Measurements from ENCODE around the gene VSX1.
A peak's percentile ranks its signal among the peaks of the same experiment; 100 is the strongest.

The VSX1 gene

GRCh38 chr20:25079171-25079570 lies 2.8 kb downstream of the VSX1 start:
- no peaks in the 10 kb centered on the region for H3K9me3 Mint-ChIP-seq
- no peaks in the 10 kb centered on the region for H3K36me3 Mint-ChIP-seq
- H3K27ac Mint-ChIP-seq, result no peak overlapping the region
- H3K4me1 Mint-ChIP-seq, result peaks cover 14% of the 10 kb centered on the region
- ATAC-seq, result no peak
- H3K4me3 Mint-ChIP-seq, result no peak overlapping the region
- H3K27me3 Mint-ChIP-seq, result peaks cover 64% of the 10 kb centered on the region

GRCh38 chr20:25078662-25079061 lies 3.3 kb downstream of the VSX1 start:
- peaks cover 64% of the 10 kb centered on the region for H3K27me3 Mint-ChIP-seq
- no peaks in the 10 kb centered on the region for H3K36me3 Mint-ChIP-seq
- peaks cover 14% of the 10 kb centered on the region for H3K4me1 Mint-ChIP-seq
- H3K4me3 Mint-ChIP-seq, result no peak overlapping the region
- H3K9me3 Mint-ChIP-seq, result no peaks in the 10 kb centered on the region
- H3K27ac Mint-ChIP-seq, result no peak overlapping the region
- no peak for ATAC-seq

- Mint-ChIP-seq H3K4me3 (peak overlapping the region; percentile 63), H3K36me3 (no peaks in the 10 kb centered on the region), H3K27ac (no peak overlapping the region), H3K9me3 (no peaks in the 10 kb centered on the region), H3K27me3 (peaks cover 64% of the 10 kb centered on the region), H3K4me1 (peaks cover 14% of the 10 kb centered on the region)
- ATAC-seq, result no peak
Measured at GRCh38 chr20:25077610-25078169, 4.3 kb downstream of the VSX1 start.

- Mint-ChIP-seq H3K9me3 (no peaks in the 10 kb centered on the region), H3K4me1 (peaks cover 14% of the 10 kb centered on the region), H3K27ac (no peak overlapping the region), H3K4me3 (peak overlapping the region; percentile 63), H3K36me3 (no peaks in the 10 kb centered on the region), H3K27me3 (peaks cover 64% of the 10 kb centered on the region)
- ATAC-seq, result no peak
Measured at GRCh38 chr20:25076731-25077609, 5.0 kb downstream of the VSX1 start.

- Mint-ChIP-seq H3K9me3 (no peaks in the 10 kb centered on the region), H3K4me1 (peaks cover 14% of the 10 kb centered on the region), H3K4me3 (no peak overlapping the region), H3K27ac (no peak overlapping the region), H3K27me3 (peaks cover 70% of the 10 kb centered on the region), H3K36me3 (no peaks in the 10 kb centered on the region)
- ATAC-seq, result no peak
Measured at GRCh38 chr20:25076201-25076600, 5.7 kb downstream of the VSX1 start.

GRCh38 chr20:25073544-25073943 lies 8.4 kb downstream of the VSX1 start:
- Mint-ChIP-seq H3K9me3 (no peaks in the 10 kb centered on the region), H3K27me3 (peaks cover 70% of the 10 kb centered on the region), H3K4me3 (no peak overlapping the region), H3K4me1 (peaks cover 14% of the 10 kb centered on the region), H3K27ac (no peak overlapping the region), H3K36me3 (no peaks in the 10 kb centered on the region)
- ATAC-seq, result no peak

- Mint-ChIP-seq H3K36me3 (no peaks in the 10 kb centered on the region), H3K4me1 (peaks cover 6% of the 10 kb centered on the region), H3K4me3 (no peak overlapping the region), H3K27ac (no peak overlapping the region), H3K9me3 (no peaks in the 10 kb centered on the region), H3K27me3 (peaks cover 58% of the 10 kb centered on the region)
- ATAC-seq, result no peak
Measured at GRCh38 chr20:25072226-25072811, 9.6 kb downstream of the VSX1 start.

GRCh38 chr20:25071734-25072133 lies 10.2 kb downstream of the VSX1 start:
- Mint-ChIP-seq H3K4me3 (no peak overlapping the region), H3K27me3 (peaks cover 52% of the 10 kb centered on the region), H3K9me3 (no peaks in the 10 kb centered on the region), H3K36me3 (no peaks in the 10 kb centered on the region), H3K4me1 (peaks cover 1% of the 10 kb centered on the region), H3K27ac (no peak overlapping the region)
- ATAC-seq, result peak; percentile 12

GRCh38 chr20:25070821-25071473 lies 11.0 kb downstream of the VSX1 start:
- Mint-ChIP-seq H3K27ac (no peak overlapping the region), H3K27me3 (peaks cover 49% of the 10 kb centered on the region), H3K4me3 (no peak overlapping the region), H3K36me3 (no peaks in the 10 kb centered on the region), H3K9me3 (no peaks in the 10 kb centered on the region), H3K4me1 (peaks cover 2% of the 10 kb centered on the region)
- peak; percentile 16 for ATAC-seq

GRCh38 chr20:25067102-25067987 lies 14.6 kb downstream of the VSX1 start:
- Mint-ChIP-seq H3K27me3 (peaks cover 31% of the 10 kb centered on the region), H3K27ac (no peak overlapping the region), H3K9me3 (no peaks in the 10 kb centered on the region), H3K4me3 (no peak overlapping the region), H3K4me1 (peaks cover 19% of the 10 kb centered on the region), H3K36me3 (no peaks in the 10 kb centered on the region)
- no peak for ATAC-seq

GRCh38 chr20:25066386-25066785 lies 15.6 kb downstream of the VSX1 start:
- Mint-ChIP-seq H3K9me3 (no peaks in the 10 kb centered on the region), H3K4me3 (no peak overlapping the region), H3K27ac (no peak overlapping the region), H3K36me3 (no peaks in the 10 kb centered on the region), H3K27me3 (peaks cover 22% of the 10 kb centered on the region), H3K4me1 (peaks cover 21% of the 10 kb centered on the region)
- ATAC-seq, result no peak

- Mint-ChIP-seq H3K9me3 (no peaks in the 10 kb centered on the region), H3K4me3 (no peak overlapping the region), H3K36me3 (no peaks in the 10 kb centered on the region), H3K27me3 (peaks cover 16% of the 10 kb centered on the region), H3K27ac (no peak overlapping the region), H3K4me1 (peaks cover 21% of the 10 kb centered on the region)
- peak; percentile 82 for ATAC-seq
Measured at GRCh38 chr20:25065625-25066338, 16.2 kb downstream of the VSX1 start.

GRCh38 chr20:25065072-25065624 lies 16.8 kb downstream of the VSX1 start:
- no peak for ATAC-seq
- H3K36me3 Mint-ChIP-seq, result no peaks in the 10 kb centered on the region

GRCh38 chr20:25064561-25065071 lies 17.3 kb downstream of the VSX1 start:
- no peak for ATAC-seq

More at GRCh38 chr20:25065072-25065624, 16.8 kb downstream of the VSX1 start:
- Mint-ChIP-seq H3K4me3 (no peak overlapping the region), H3K9me3 (no peaks in the 10 kb centered on the region), H3K27me3 (peaks cover 9% of the 10 kb centered on the region), H3K27ac (no peak overlapping the region), H3K4me1 (peaks cover 21% of the 10 kb centered on the region)

More at GRCh38 chr20:25064561-25065071, 17.3 kb downstream of the VSX1 start:
- no peaks in the 10 kb centered on the region for H3K36me3 Mint-ChIP-seq
- no peaks in the 10 kb centered on the region for H3K9me3 Mint-ChIP-seq
- H3K27me3 Mint-ChIP-seq, result peaks cover 4% of the 10 kb centered on the region
- H3K4me1 Mint-ChIP-seq, result peaks cover 21% of the 10 kb centered on the region
- no peak overlapping the region for H3K27ac Mint-ChIP-seq
- no peak overlapping the region for H3K4me3 Mint-ChIP-seq
